NCI-H1436 (cell line): ENCODE data around the gene PLPPR1.
"Not testable (repeated sequence)": the region's sequence is repeated elsewhere in the genome, so short reads cannot be mapped to it uniquely, and the experiment has no call there.

Experiments
- DNase-seq: peaks from one replicate; lab custom pipeline; 2025; lab: John Stamatoyannopoulos, UW

The PLPPR1 gene

GRCh38 chr9:101028346-101029314 lies at the start of gene PLPPR1:
PLPPR1 (plus strand) TSS chr9:101028727.
- DNase-seq, result peak; percentile 73

DNA sequence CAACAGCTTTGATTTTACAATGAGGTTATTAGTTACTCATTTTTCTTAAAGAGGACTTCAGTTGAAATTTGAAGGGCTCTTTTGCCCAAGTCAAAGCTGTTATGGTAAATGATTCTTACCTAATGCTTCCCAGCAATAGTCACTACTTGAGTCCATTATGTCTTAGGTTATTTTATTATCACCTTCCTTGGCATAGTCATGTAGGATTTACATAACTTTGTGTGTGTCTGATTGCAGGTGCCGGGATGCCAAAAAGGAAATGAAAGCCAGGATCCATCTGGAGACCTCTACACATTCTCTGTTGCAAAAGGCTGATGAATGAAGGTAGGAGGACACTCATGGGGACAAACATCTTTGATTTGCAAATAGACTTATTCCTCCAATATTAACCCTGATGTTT lies 38.8 kb upstream of the PLPPR1 start:
- DNase-seq, result no peak

- no peak for DNase-seq
These were observed 37.7 kb upstream of the PLPPR1 start for GRCh38 chr9:100990605-100991381.

GRCh38 chr9:100992632-100993031 lies 35.9 kb upstream of the PLPPR1 start:
- DNase-seq, result no peak

DNA sequence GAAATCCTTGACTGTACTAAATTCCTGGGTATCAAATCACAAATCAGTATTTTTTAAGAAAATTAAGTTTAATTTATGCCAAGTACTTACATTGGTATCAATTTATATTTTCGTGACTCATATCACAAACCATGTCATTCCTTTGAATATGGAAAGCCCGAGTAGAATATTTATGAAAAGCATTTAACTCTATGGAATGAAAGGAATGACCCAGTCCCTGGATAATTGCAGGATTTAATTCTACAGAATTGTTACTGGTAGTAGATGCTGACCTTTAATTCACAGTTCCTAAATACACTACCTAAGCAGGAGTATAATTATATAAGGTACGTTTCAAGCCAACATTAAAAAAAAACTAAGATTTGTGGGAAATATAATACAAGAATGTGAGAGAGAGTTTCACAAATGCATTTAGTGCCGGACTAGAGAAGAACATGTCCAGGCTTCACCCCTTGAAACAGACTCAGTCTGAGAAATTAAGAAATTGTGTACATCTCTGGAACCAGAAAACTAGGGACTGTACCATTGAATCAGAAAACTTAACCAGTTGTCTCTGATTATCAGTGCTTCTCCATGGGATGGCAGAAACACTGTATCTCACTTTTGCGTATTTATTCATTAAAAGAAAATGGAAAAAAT lies 28.5 kb upstream of the PLPPR1 start:
- no peak for DNase-seq

- DNase-seq, result no peak
These were observed 23.3 kb upstream of the PLPPR1 start for GRCh38 chr9:101005246-101005645.

DNA sequence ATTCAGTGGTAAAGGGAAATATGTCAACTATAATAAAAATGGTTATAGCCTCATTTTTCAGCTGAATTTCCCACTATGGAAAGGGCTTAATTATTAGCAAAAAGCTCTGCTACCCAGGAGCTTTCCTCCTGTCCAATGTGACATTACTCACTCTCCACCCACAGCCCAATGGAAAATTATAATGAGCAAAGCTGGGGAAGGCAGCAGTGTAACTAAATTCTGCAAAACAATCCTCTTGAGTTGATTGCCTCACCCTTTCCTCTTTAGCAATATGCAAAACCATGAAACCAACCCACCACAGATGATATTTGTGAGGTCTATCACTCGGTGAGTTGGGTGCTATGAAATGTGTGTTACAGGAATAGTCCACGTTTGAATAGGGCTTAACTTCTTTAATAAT lies 14.0 kb upstream of the PLPPR1 start:
- no peak for DNase-seq

DNA sequence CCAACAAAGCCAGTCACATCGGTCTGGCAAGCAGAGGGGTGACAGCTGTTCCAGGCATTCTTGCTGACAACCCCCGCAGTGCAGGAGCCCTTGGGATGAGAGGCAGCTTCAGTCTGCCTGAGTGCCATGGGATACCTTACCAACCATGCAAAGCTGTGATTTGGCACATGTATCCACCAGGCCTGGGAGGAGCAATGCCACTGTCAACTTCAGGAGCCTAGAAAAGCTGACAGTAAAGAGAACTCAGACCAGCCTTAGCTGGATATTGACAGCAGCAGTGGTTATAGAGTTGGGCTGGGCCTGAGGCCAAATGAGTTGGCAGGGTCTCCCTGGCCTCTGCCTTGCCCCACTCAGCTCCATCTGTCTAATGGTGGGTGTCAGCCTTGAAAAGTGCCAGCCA lies 10.1 kb upstream of the PLPPR1 start:
- DNase-seq, result no peak

DNA sequence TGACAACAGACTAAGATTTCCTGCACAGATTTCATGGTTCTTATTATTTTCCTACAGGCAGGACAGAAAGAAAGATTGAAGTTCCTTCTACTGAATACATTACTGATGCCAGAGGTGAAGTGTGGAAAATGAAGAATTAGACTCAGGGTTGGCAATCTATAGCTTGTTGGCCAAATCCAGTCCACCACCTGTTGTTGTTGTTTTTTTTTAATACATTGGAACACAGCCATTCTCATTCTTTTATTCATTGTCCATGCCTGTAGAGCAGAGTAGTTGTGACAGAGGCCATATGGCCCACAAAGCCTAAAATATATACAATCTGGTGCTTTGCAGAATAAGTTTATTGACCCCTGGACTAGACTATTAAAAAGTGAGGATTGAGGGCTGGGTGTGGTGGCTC lies 5.8 kb upstream of the PLPPR1 start:
- DNase-seq, result no peak

DNA sequence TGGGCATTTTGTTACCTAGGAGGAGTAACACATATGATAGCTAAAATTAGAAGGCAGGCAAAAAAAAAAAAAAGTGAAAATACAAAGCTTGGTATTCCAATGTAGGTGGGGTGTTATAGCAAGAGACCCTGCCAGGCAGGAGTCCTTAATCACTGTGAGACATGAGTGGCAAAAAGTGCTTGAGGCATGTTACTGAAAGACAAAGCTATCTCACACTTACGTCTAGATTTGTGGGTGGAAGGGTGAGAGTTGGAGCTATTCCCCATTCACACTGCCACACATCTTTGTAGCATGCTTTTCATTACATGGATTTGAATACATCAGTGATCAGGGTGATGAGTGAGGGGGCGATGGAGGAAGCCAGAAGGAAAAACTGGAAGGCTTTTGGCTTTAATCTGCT lies 2.6 kb upstream of the PLPPR1 start:
- no peak for DNase-seq

DNA sequence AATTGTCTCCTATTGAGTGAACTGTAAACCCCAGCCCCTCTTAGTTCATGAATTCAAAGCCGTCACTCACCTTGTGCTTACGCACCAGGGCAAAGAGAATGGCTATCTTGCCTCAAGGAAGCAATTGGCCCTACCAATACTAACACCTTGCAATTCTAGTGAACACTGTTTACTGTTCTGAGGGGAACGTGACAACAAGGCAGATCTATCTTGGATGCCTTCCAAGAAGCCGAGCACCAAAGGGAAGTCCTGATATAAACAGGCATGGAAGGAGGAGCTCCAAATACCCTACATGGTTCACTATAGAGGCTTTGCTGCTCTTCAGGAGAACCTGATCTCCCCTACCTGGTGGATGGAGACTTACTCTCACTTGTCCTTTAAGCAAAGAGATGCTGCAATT lies 1.7 kb upstream of the PLPPR1 start:
- DNase-seq, result peak; percentile 15

DNA sequence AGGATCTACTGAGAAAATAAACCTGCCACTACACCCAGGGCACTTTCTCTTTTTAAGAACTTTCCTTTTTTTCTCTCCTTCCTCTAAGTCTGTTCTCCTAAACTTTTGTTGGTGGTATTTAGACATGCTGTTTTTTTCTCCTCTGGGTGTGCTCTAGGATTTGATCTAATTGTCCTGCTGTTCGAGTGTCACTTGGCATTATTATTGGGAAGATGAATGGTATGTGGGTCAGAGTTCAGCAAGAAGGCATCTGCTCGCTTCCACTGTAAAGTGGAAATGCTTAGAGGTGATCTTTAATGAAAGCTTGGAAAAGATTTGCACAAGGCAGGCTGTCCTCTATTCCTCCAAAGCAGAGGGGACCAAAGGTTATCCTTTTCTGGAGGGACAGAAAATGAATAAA lies 1.3 kb upstream of the PLPPR1 start:
- DNase-seq, result no peak

DNA sequence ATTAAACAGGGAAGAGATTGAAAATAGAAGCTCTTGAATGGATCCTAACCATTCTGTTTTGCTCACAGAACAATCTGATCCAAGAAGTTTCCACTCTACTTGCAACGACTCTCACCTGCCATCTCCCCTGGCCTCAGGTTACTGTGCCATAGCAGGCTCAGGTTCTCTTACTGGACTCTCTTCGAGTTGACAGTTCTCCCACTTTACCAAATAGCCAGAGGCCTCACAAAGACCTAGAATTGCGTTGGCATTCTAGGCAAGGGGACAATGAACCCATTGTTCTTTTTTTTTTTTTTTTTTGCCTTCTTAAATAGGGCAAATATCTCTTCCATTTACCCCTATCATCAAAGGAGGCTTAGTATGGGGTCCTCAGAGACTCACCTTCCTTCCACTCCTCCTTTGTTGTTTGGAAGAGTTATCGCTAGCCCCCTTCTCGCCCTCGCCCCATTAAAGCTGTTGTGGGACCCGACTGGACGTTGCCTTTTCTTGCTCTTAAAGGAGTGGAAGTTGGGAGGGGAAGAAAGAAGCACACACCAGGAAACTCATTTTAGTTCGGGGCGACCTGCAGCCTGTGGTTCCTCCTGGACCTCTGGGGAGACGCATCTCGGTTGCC lies 688 bp upstream of the PLPPR1 start:
- DNase-seq, result no peak

- no peak for DNase-seq
These were observed 973 bp downstream of the PLPPR1 start for GRCh38 chr9:101029315-101030085.

DNA sequence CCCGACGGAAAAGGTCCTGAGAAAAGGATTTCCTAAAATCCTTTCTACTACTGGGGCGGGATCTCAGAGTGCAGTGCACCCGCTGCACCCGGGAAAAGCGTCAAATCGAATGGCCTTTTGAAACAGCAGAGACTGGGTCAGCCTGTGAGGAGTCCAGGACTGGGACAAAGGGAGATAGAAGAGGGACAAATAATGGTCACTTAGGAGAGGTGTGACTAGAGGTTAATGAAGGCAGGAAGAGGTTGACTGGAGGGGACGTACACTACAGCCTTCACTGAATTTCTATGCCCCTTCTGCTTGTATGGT lies 1.5 kb downstream of the PLPPR1 start:
- DNase-seq, result no peak

GRCh38 chr9:101032426-101032825 lies 3.9 kb downstream of the PLPPR1 start:
- no peak for DNase-seq

DNA sequence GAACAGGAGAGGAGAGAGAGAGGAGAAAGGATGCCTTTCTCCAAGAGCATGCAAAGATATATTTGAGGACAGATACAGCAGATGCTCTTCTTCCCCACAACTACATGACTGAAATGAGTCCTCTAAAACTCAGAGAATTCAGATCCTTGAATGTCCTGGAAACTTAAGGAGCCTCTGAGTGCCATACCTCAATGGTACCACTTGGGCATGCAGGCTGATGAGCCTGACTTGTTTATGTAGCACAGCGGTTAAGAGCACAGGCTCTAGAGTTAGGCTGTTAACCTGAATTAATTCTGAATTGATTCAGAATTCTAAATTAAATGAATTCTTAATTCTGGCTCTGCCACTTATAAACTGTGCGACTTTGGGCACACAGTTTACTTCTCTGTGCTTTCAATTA lies 5.7 kb downstream of the PLPPR1 start:
- no peak for DNase-seq

DNA sequence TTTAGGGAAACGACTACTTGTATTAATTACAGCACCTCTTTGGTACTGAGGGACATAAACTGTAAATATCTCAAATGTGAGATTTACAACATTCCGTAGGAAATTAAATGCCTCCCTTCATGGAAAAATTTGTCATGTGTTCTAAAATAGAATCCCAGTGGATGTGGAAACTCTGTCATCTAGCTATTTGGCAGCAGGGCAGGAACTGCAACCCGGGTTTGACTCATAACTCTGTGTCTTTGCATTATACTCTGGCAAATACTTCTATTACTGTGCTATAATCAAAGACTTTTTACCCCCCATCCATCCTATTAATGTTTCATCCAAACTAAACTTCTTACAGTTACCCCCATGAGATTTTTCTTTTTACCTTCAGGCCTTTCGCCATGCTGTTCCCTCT lies 6.6 kb downstream of the PLPPR1 start:
- no peak for DNase-seq

GRCh38 chr9:101037430-101037829 lies 8.9 kb downstream of the PLPPR1 start:
- DNase-seq, result no peak

DNA sequence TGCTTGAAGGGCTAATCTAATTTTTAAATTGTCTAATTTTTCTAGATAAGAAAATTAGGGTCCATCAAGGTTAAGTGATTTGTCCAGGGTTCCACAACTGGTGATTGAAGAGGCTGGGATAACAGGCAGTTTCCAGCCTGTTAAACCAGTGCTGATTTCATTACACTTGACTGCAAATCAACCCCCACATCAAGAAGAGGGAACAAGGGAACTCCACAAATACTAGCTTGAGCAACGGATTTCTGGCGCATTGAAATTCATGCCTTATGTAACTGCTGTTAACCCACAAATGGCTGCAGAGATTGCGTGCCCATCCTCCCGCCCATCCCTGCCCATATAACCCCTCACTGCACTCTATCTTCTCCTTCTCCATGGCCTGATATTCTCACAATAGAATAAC lies 10.0 kb downstream of the PLPPR1 start:
- DNase-seq, result no peak

DNA sequence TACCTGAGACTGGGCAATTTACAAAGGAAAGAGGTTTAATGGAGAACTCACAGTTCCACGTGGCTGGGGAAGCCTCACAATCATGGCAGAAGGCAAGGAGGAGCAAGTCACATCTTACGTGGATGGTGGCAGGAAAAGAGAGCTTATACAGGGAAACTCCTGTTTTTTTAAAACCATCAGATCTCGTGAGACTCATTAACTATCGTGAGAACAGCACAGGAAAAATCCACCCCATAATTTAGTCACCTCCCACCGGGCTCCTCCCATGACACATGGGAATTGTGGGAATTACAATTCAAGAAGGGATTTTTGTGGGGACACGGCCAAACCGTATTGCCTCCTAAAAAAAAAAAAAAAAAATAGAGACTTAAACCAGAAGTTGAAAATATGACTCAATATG lies 11.1 kb downstream of the PLPPR1 start:
- DNase-seq, result not testable (repeated sequence)
